WTC11 (cell line): ENCODE data around the gene TRPM4. TPM values are rescaled to one million over a fixed set of nuclear protein-coding genes. Genes with fewer than 3 reads are reported as not detected.
A peak's percentile ranks its signal among the peaks of the same experiment; 100 is the strongest.

Source experiments
- ATAC-seq: fragments of 200-7000 bp; cut with Tn5 transposase; 2 replicates; pipeline ENCODE4 v1.10.0; 2021; ENCODE audit warnings: mild to moderate bottlenecking, moderate library complexity
- CTCF ChIA-PET: fragments of 300-600 bp; sonication (Branson Sonifier 250); formaldehyde crosslinking; loops from one replicate; lab custom pipeline; 2021; ENCODE audit warnings: antibody characterized with exemption; lab: Charles Lee
- POLR2A ChIA-PET: fragments of 350-600 bp; sonication (Branson Sonifier 250); formaldehyde crosslinking; loops from one replicate; lab custom pipeline; 2021; ENCODE audit warnings: antibody characterized with exemption; lab: Charles Lee
- DNase-seq: peaks from one replicate; pipeline ENCODE4 v3.0.0; 2021; ENCODE audit warnings: low spot score
- H3K27ac Mint-ChIP-seq: 2 replicates; pipeline ENCODE4 v1.8.0; 2021; ENCODE audit warnings: mixed read lengths
- H3K27me3 Mint-ChIP-seq: 2 replicates; pipeline ENCODE4 v1.8.0; 2021; ENCODE audit warnings: low read depth, mild to moderate bottlenecking, moderate library complexity, mixed read lengths
- H3K36me3 Mint-ChIP-seq: 2 replicates; pipeline ENCODE4 v1.8.0; 2021; ENCODE audit warnings: mixed read lengths
- H3K4me1 Mint-ChIP-seq: 2 replicates; pipeline ENCODE4 v1.8.0; 2022; ENCODE audit warnings: mixed read lengths
- H3K4me3 Mint-ChIP-seq: 2 replicates; pipeline ENCODE4 v1.8.0; 2021; ENCODE audit warnings: mild to moderate bottlenecking, moderate library complexity, mixed read lengths
- H3K9me3 Mint-ChIP-seq: 2 replicates; pipeline ENCODE4 v1.8.0; 2021; ENCODE audit warnings: mixed read lengths
- ATF1 ChIP-seq: sonication (generic); formaldehyde crosslinking; IDR thresholded peaks from 2 replicates; pipeline ENCODE4 v1.8.1; 2023; ENCODE audit warnings: mild to moderate bottlenecking, moderate library complexity, missing genetic modification reagents
- CDX4 ChIP-seq: fragments of 250-450 bp; sonication (Bioruptor Pico); IDR thresholded peaks from 2 replicates; pipeline ENCODE4 v1.9.0; 2021; ENCODE audit warnings: moderate library complexity, mild to moderate bottlenecking, inconsistent platforms, borderline replicate concordance
- CREB1 ChIP-seq: sonication (generic); formaldehyde crosslinking; IDR thresholded peaks from 2 replicates; pipeline ENCODE4 v1.8.0; 2023; ENCODE audit warnings: mild to moderate bottlenecking, missing genetic modification reagents
- CREM ChIP-seq: sonication (generic); formaldehyde crosslinking; IDR thresholded peaks from 2 replicates; pipeline ENCODE4 v1.8.1; 2022; ENCODE audit warnings: mild to moderate bottlenecking, missing genetic modification reagents, moderate library complexity
- E2F5 ChIP-seq: sonication (generic); formaldehyde crosslinking; IDR thresholded peaks from 2 replicates; pipeline ENCODE4 v1.8.1; 2022; ENCODE audit warnings: mild to moderate bottlenecking, moderate library complexity, missing genetic modification reagents
- ERG ChIP-seq: fragments of 250-450 bp; sonication (Bioruptor Pico); IDR thresholded peaks from 2 replicates; pipeline ENCODE4 v1.8.0; 2021; ENCODE audit warnings: mild to moderate bottlenecking
- ESRRA ChIP-seq: sonication (generic); formaldehyde crosslinking; IDR thresholded peaks from 2 replicates; pipeline ENCODE4 v1.8.1; 2022; ENCODE audit warnings: mild to moderate bottlenecking, missing genetic modification reagents, borderline replicate concordance
- FOXK1 ChIP-seq: sonication (generic); formaldehyde crosslinking; IDR thresholded peaks from 2 replicates; pipeline ENCODE4 v1.8.0; 2022; ENCODE audit warnings: mild to moderate bottlenecking, moderate library complexity, missing genetic modification reagents
- FOXP1 ChIP-seq: sonication (generic); formaldehyde crosslinking; IDR thresholded peaks from 2 replicates; pipeline ENCODE4 v1.8.0; 2022; ENCODE audit warnings: missing genetic modification reagents, mild to moderate bottlenecking, moderate library complexity, borderline replicate concordance
- GABPB1 ChIP-seq: sonication (generic); formaldehyde crosslinking; IDR thresholded peaks from 2 replicates; pipeline ENCODE4 v1.8.1; 2023; ENCODE audit warnings: mild to moderate bottlenecking, missing genetic modification reagents
- GRHL2 ChIP-seq: fragments of 250-450 bp; sonication (Bioruptor Pico); IDR thresholded peaks from 2 replicates; pipeline ENCODE4 v1.8.0; 2022; ENCODE audit warnings: mild to moderate bottlenecking, moderate library complexity; ENCODE audit not compliant: insufficient replicate concordance, severe bottlenecking
- MYBL2 ChIP-seq: sonication (generic); formaldehyde crosslinking; IDR thresholded peaks from 2 replicates; pipeline ENCODE4 v1.8.1; 2023; ENCODE audit warnings: mild to moderate bottlenecking, moderate library complexity, missing genetic modification reagents
- NFE2L1 ChIP-seq: sonication (generic); formaldehyde crosslinking; IDR thresholded peaks from 2 replicates; pipeline ENCODE4 v1.8.1; 2023; ENCODE audit warnings: missing genetic modification reagents
- NR3C1 ChIP-seq: sonication (generic); formaldehyde crosslinking; conservative IDR thresholded peaks from 2 replicates; pipeline ENCODE4 v1.8.1; 2023; ENCODE audit warnings: low read depth, mild to moderate bottlenecking, missing genetic modification reagents
- SP1 ChIP-seq: sonication (generic); formaldehyde crosslinking; conservative IDR thresholded peaks from 2 replicates; pipeline ENCODE4 v1.8.1; 2022; ENCODE audit warnings: missing genetic modification reagents
- TEAD1 ChIP-seq: sonication (generic); formaldehyde crosslinking; IDR thresholded peaks from 2 replicates; pipeline ENCODE4 v1.8.0; 2022; ENCODE audit warnings: mild to moderate bottlenecking, missing genetic modification reagents
- TP53 ChIP-seq: sonication (generic); formaldehyde crosslinking; IDR thresholded peaks from 2 replicates; pipeline ENCODE4 v1.8.1; 2023; ENCODE audit warnings: mild to moderate bottlenecking, missing genetic modification reagents
- ZNF281 ChIP-seq: sonication (generic); formaldehyde crosslinking; IDR thresholded peaks from 2 replicates; pipeline ENCODE4 v1.8.0; 2023; ENCODE audit warnings: mild to moderate bottlenecking, missing genetic modification reagents
- total RNA-seq: library from RNA; stranded (reverse); gene quantifications from 3 replicates; pipeline ENCODE4 v1.2.3, GENCODE V29; 2021
- TF ChIP-seq, protein P1 (sequence below): sonication (generic); formaldehyde crosslinking; IDR thresholded peaks from 2 replicates; pipeline ENCODE4 v1.8.1; 2023; ENCODE audit warnings: mild to moderate bottlenecking, missing genetic modification reagents, moderate library complexity
- TF ChIP-seq, protein P2 (sequence below): sonication (generic); formaldehyde crosslinking; IDR thresholded peaks from 2 replicates; pipeline ENCODE4 v1.8.0; 2023; ENCODE audit warnings: missing genetic modification reagents
- TF ChIP-seq, protein P3 (sequence below): sonication (generic); formaldehyde crosslinking; IDR thresholded peaks from 2 replicates; pipeline ENCODE4 v1.8.0; 2023; ENCODE audit warnings: missing genetic modification reagents, mild to moderate bottlenecking, borderline replicate concordance

Gene TRPM4
- total RNA-seq, 1 experiment from 2014 or later: 15.5 TPM

GRCh38 chr19:49118565-49119410 lies 38.8 kb upstream of the TRPM4 start, which contains the start of gene C19orf73 (continued):
- TF ChIP-seq E2F5: peak; percentile 44; the same call in 1 of the 2 replicates
- no peak for TF ChIP-seq ATF1 (CRISPR knock-in tag)
- TF ChIP-seq, protein P1, sequence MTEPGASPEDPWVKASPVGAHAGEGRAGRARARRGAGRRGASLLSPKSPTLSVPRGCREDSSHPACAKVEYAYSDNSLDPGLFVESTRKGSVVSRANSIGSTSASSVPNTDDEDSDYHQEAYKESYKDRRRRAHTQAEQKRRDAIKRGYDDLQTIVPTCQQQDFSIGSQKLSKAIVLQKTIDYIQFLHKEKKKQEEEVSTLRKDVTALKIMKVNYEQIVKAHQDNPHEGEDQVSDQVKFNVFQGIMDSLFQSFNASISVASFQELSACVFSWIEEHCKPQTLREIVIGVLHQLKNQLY (CRISPR knock-in tag): no peak
- peak; percentile 77; the same call in 1 of the 2 replicates for TF ChIP-seq GABPB1 (CRISPR knock-in tag)
- TF ChIP-seq CDX4 (CRISPR knock-in tag): no peak
- peak; percentile 72; the same call in 1 of the 2 replicates for TF ChIP-seq ERG (CRISPR knock-in tag)
- TF ChIP-seq MYBL2: 0 out of 2 replicates have a peak, but pooled peaks have one; percentile 47
- peak; percentile 89 for TF ChIP-seq SP1 (CRISPR knock-in tag)
- no peak for TF ChIP-seq GRHL2
- TF ChIP-seq NR3C1 (CRISPR knock-in tag): no peak
- no peak for TF ChIP-seq CREM
- no peak for TF ChIP-seq TP53 (CRISPR knock-in tag)
- TF ChIP-seq ESRRA: no peak; the same call in 1 of the 2 replicates
- TF ChIP-seq ZNF281 (CRISPR knock-in tag): no peak

DNA sequence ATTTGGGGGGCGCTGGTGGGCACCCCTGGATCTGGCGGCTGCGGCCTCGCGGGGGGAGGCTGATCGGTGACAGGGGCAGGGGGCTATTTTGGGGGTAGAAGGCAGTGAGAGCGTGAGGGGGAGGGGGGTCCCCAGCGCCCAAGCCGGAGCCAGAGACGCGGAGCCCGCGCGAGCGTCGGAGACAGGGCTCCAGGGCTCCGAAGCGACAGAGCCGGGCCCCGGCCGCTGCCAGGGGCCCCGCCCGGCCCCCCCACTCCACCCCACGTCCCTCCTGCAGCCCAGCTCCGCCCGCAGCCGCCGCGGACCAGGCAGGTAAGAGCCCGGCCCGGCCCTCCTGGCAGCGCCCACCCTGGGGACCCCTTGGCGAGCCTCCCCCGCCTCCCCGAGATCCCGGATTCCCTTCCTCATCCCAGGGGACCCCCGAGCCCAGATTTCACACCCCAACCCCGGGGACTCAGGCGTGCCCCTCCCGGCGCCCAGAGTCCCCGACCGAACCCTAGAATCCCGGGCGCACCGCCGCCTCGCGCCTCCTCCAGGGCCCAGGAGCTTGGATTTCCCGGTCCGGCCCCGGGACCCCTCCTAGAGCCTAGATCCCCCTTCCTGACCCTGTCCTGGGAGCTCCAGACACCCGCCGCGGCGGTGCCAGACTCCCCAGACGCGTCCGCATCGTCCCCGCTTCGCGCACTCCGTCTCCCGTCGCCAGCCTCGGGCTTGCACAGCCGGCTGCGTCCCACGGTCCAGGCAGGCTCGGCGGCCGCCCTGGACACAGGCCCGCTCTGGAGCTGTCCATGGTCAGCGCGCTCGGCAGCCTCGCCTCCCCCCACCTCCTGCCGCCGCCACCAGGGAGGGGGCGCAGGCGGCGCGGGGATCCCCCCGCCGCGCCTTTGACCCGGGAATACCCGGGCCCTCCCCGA lies 37.9 kb upstream of the TRPM4 start, which contains the start of gene PPFIA3:
TSS of gene PPFIA3 (plus strand) at position 134 of the 914 bp plus-strand sequence. CDS start 8,330 bp downstream, outside the sequence.
- no peaks in the 10 kb centered on the region for H3K36me3 Mint-ChIP-seq
- peak within 1 kb of the TSS; percentile 61 for H3K27ac Mint-ChIP-seq
- H3K9me3 Mint-ChIP-seq: no peaks in the 10 kb centered on the region
- H3K4me3 Mint-ChIP-seq: peak within 1 kb of the TSS; percentile 75
- H3K27me3 Mint-ChIP-seq: peaks cover 70% of the 10 kb centered on the region
- ChIA-PET POLR2A (interaction anchor here (1.0 to 1.2 kb wide), 3 partner anchors 14 to 29 kb away, joined by 3 to 4 read pairs (median 3); no protein-coding TSS in a partner anchor), CTCF (interaction anchor here (0.5 to 2.7 kb wide), 17 partner anchors 13 to 1423 kb away, joined by 3 to 18 read pairs (median 4); partner anchors contain the start of gene RUVBL2)
- ATAC-seq (peak; percentile 8), DNase-seq (peak; percentile 63)
- peaks cover 12% of the 10 kb centered on the region for H3K4me1 Mint-ChIP-seq
- peak; percentile 48; the same call in 1 of the 2 replicates for TF ChIP-seq SP1 (CRISPR knock-in tag)
- 0 out of 2 replicates have a peak, but pooled peaks have one; percentile 49 for TF ChIP-seq TEAD1 (CRISPR knock-in tag)
- TF ChIP-seq, protein P2, sequence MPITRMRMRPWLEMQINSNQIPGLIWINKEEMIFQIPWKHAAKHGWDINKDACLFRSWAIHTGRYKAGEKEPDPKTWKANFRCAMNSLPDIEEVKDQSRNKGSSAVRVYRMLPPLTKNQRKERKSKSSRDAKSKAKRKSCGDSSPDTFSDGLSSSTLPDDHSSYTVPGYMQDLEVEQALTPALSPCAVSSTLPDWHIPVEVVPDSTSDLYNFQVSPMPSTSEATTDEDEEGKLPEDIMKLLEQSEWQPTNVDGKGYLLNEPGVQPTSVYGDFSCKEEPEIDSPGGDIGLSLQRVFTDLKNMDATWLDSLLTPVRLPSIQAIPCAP (CRISPR knock-in tag): peak; percentile 43; the same call in 1 of the 2 replicates
- TF ChIP-seq CREB1: no peak
- TF ChIP-seq FOXK1 (CRISPR knock-in tag): peak; percentile 71; the same call in 1 of the 2 replicates
- TF ChIP-seq, protein P3, sequence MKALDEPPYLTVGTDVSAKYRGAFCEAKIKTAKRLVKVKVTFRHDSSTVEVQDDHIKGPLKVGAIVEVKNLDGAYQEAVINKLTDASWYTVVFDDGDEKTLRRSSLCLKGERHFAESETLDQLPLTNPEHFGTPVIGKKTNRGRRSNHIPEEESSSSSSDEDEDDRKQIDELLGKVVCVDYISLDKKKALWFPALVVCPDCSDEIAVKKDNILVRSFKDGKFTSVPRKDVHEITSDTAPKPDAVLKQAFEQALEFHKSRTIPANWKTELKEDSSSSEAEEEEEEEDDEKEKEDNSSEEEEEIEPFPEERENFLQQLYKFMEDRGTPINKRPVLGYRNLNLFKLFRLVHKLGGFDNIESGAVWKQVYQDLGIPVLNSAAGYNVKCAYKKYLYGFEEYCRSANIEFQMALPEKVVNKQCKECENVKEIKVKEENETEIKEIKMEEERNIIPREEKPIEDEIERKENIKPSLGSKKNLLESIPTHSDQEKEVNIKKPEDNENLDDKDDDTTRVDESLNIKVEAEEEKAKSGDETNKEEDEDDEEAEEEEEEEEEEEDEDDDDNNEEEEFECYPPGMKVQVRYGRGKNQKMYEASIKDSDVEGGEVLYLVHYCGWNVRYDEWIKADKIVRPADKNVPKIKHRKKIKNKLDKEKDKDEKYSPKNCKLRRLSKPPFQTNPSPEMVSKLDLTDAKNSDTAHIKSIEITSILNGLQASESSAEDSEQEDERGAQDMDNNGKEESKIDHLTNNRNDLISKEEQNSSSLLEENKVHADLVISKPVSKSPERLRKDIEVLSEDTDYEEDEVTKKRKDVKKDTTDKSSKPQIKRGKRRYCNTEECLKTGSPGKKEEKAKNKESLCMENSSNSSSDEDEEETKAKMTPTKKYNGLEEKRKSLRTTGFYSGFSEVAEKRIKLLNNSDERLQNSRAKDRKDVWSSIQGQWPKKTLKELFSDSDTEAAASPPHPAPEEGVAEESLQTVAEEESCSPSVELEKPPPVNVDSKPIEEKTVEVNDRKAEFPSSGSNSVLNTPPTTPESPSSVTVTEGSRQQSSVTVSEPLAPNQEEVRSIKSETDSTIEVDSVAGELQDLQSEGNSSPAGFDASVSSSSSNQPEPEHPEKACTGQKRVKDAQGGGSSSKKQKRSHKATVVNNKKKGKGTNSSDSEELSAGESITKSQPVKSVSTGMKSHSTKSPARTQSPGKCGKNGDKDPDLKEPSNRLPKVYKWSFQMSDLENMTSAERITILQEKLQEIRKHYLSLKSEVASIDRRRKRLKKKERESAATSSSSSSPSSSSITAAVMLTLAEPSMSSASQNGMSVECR: peak; percentile 76; the same call in 1 of the 2 replicates
- peak; percentile 71; the same call in 1 of the 2 replicates for TF ChIP-seq NFE2L1 (CRISPR knock-in tag)
- peak; percentile 94; the same call in 1 of the 2 replicates for TF ChIP-seq FOXP1 (CRISPR knock-in tag)
